Stimulated activated naive B cell treated with anti-CD40 and anti-IgM and Interleukin-4, amounts not matched to agents 10 μg/mL and 1 μg/mL and 100 μg/mL, for 72 hours (primary cell): ENCODE results near the gene SH3GL1.

Source experiments
- ATAC-seq, 2 donors: fragments of 150-1000 bp; cut with Tn5 transposase; replicated peaks; 2 replicates each; pipeline ENCODE4 v1.10.0; 2021; ENCODE audit warnings: moderate library complexity in 1 of 2
- DNase-seq: peaks from one replicate; pipeline ENCODE4 v3.0.0; 2021
- H3K27ac Mint-ChIP-seq: one replicate; pipeline ENCODE4 v1.8.0; 2022; ENCODE audit warnings: mild to moderate bottlenecking, mixed read lengths
- H3K27me3 Mint-ChIP-seq, 2 donors: one replicate each; pipeline ENCODE4 v1.8.0; 2022; ENCODE audit warnings: mixed read lengths in 2 of 2
- H3K36me3 Mint-ChIP-seq, 2 donors: one replicate each; pipeline ENCODE4 v1.8.0; 2022; ENCODE audit warnings: mixed read lengths in 2 of 2, mild to moderate bottlenecking in 1 of 2
- H3K4me1 Mint-ChIP-seq, 2 donors: one replicate each; pipeline ENCODE4 v1.8.0; 2022; ENCODE audit warnings: mixed read lengths in 2 of 2, mild to moderate bottlenecking in 1 of 2
- H3K4me3 Mint-ChIP-seq, 2 donors: one replicate each; pipeline ENCODE4 v1.8.0; 2022; ENCODE audit warnings: mild to moderate bottlenecking in 2 of 2, mixed read lengths in 2 of 2, moderate library complexity in 1 of 2
- H3K9me3 Mint-ChIP-seq, 2 donors: one replicate each; pipeline ENCODE4 v1.8.0; 2022; ENCODE audit warnings: mixed read lengths in 2 of 2, mild to moderate bottlenecking in 1 of 2

The SH3GL1 gene

DNA sequence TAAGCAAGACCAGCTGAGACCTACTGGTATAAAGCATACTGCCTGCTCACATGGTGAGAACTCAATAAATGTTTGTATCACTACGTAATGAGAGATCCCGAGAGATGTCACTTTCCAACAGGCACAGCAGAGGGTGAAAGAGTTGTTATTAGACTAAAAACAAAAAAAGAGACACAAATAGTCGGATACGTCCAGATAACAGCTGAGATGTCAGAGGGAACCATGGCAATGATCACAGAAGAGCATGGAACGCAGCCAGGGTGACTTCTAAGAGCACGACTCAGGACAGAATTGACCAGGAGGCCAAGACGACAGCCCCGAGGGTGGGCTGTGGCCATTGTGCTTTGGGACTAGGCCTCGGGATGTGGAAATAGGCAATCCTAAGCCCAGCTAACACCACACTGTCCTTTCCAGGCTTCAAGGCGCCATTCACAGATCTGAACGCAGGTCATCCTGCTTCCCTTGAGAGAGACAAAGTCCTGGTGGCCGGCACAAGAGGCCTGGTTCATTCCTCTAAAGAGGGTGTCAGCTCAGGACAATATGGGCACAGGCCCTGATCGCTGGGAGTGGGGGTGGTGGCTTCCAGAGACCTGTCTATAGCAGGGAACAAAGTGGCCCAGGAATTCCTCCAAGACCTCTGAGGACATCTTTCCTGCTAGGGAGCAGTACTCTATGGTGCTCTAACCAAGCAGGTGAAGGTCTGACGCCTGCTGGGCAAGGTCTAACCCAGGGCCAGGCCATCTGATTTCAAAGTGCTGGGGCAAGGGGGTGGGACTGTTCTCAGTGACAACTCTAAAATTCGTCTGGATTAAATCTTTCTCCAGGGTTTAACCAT lies 3.2 kb downstream of the SH3GL1 start:
- H3K36me3 Mint-ChIP-seq: peaks cover 21 to 43% of the 10 kb centered on the region in 2 donors
- no peak overlapping the region for H3K4me3 Mint-ChIP-seq
- peaks cover 45 to 68% of the 10 kb centered on the region in 2 donors for H3K4me1 Mint-ChIP-seq
- DNase-seq (no peak), ATAC-seq (no peak)
- no peak overlapping the region for H3K27ac Mint-ChIP-seq
- H3K9me3 Mint-ChIP-seq: peaks cover 0 to 2% of the 10 kb centered on the region in 2 donors
- no peaks in the 10 kb centered on the region for H3K27me3 Mint-ChIP-seq

DNA sequence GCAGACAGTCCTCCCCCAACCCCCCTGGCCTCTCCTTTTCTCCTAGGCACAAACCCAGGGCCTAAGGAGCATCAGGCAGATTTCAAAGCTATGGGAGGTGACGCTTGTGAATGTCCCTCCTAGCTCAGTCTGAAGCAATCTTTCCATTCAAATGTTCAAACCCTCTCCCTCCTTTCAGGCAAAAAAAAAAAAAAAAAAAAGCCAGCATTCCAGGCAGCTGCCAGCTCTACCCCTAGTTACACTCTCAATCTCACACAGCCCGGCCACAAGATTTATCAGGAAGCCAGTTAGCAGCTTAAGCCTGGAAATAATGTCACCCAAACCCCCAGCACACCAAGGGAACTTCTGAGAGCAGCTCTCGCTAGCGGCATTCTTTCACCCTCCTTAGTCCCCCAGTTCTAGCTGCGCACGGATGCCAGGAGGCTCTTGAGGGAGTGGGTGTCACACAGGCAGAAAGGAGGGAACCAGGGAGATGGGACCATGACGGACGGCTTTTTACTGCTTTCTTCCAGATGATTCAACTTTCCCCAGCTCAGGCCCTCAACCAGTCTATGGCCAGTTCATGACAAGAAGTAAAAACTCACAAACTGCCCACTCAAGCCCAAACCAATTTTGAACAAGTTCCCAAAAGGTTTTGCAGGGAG lies 6.3 kb downstream of the SH3GL1 start:
- H3K27ac Mint-ChIP-seq: peak overlapping the region; percentile 3
- no peaks in the 10 kb centered on the region for H3K27me3 Mint-ChIP-seq
- no peak overlapping the region for H3K4me3 Mint-ChIP-seq
- H3K36me3 Mint-ChIP-seq: peaks cover 19 to 48% of the 10 kb centered on the region in 2 donors
- ATAC-seq: no peak
- H3K4me1 Mint-ChIP-seq: peaks cover 45 to 76% of the 10 kb centered on the region in 2 donors
- no peaks in the 10 kb centered on the region for H3K9me3 Mint-ChIP-seq
- DNase-seq: no peak

DNA sequence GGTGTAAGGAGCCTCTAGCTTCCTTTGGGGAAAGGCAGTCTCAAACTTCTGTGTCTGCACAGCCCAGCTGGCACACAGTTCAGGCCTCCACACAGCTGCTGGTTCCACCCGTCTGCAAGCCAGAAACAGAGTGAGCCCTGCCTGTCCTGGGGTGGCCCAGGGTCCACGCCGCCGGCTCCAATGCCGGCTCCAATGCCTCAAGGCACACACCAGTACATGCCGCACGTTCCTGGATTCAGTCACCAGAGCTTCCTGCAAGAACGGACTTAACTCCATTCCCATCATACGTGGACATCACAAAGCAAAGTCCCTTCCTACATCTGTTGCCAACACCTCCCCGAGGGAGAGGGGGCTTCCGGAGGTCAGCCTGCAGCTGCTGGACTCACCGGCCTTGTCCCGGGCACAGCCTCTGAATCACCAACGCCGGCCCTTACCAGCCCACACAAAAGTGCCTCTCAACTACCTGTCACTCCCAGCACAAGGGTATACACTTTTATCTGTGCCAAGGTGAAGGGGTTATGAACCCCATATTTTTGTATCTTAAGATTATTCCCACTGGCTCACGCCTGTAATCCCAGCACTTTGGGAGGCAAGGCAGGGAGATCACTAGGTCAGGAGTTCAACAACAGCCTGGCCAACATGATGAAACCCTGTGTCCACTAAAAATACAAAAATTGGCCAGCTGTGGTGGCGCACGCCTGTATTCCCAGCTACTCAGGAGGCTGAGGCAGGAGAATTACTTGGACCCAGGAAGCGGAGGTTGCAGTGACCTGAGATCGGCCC lies 8.5 kb downstream of the SH3GL1 start:
- H3K4me1 Mint-ChIP-seq: peaks cover 42 to 77% of the 10 kb centered on the region in 2 donors
- no peak for DNase-seq
- H3K27ac Mint-ChIP-seq: no peak overlapping the region
- H3K27me3 Mint-ChIP-seq: no peaks in the 10 kb centered on the region
- no peak for ATAC-seq
- H3K4me3 Mint-ChIP-seq: no peak overlapping the region
- no peaks in the 10 kb centered on the region for H3K9me3 Mint-ChIP-seq
- H3K36me3 Mint-ChIP-seq: peaks cover 20 to 58% of the 10 kb centered on the region in 2 donors

DNA sequence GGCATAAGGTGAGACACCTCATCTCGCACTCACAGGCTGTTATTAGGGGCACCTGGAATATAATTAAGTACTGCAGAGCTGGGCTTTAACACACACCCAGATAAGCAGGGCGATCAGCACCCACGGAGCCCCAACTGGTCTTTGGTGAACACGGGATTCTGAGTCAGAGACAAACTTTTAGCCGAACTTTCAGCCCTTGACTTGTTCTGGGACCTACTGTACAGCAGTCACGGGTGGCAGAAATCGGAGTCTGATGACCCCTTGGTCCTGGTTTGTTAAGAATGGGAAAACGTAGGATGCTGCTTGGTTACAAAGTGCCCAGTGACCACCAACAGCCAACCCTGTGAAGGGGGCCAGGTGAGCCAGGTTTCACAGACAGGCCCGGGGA lies 9.0 kb downstream of the SH3GL1 start:
- peaks cover 36 to 75% of the 10 kb centered on the region in 2 donors for H3K4me1 Mint-ChIP-seq
- no peak overlapping the region for H3K4me3 Mint-ChIP-seq
- H3K27me3 Mint-ChIP-seq: no peaks in the 10 kb centered on the region
- peaks cover 19 to 54% of the 10 kb centered on the region in 2 donors for H3K36me3 Mint-ChIP-seq
- ATAC-seq (no peak), DNase-seq (no peak)
- no peak overlapping the region for H3K27ac Mint-ChIP-seq
- H3K9me3 Mint-ChIP-seq: no peaks in the 10 kb centered on the region

DNA sequence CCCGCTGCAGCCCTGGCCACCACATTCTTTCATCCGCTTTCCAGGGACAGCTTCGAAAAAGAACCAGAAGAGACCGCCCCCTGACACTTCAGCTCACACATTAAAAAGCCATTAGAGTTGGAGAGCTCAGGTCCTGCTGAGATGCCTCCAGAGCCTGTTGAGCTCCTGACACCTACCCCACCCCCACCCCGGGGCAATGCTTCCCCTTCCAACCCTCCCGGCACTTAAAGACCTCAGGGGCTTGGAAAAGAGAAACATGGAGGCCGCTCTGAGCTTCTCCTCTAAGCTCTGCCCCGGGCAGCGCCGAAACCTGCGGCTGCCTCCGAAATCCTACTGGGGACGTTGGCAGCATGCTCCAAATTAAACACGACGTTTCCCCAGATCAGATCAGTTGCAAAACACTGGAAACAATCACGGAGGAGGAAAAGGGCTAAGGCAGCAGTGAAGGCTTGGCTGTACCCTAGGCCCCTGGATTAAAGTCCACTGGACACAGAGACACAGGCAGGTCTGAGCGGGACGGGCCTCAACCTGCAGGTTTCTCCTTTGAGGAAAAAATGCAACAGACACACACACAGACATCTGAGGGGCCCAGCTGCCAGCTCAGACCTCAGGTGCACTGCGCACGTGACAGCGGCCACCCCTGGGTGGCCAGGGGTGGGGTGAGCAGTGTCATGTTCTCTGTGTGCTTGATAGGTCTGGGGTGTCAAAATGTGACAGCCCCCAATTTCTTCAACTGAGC lies 9.6 kb downstream of the SH3GL1 start:
- no peaks in the 10 kb centered on the region for H3K9me3 Mint-ChIP-seq
- H3K27me3 Mint-ChIP-seq: no peaks in the 10 kb centered on the region
- peaks cover 41 to 74% of the 10 kb centered on the region in 2 donors for H3K4me1 Mint-ChIP-seq
- no peak overlapping the region for H3K4me3 Mint-ChIP-seq
- ATAC-seq (no peak), DNase-seq (no peak)
- H3K27ac Mint-ChIP-seq: peak overlapping the region; percentile 56
- H3K36me3 Mint-ChIP-seq: peaks cover 15 to 54% of the 10 kb centered on the region in 2 donors

DNA sequence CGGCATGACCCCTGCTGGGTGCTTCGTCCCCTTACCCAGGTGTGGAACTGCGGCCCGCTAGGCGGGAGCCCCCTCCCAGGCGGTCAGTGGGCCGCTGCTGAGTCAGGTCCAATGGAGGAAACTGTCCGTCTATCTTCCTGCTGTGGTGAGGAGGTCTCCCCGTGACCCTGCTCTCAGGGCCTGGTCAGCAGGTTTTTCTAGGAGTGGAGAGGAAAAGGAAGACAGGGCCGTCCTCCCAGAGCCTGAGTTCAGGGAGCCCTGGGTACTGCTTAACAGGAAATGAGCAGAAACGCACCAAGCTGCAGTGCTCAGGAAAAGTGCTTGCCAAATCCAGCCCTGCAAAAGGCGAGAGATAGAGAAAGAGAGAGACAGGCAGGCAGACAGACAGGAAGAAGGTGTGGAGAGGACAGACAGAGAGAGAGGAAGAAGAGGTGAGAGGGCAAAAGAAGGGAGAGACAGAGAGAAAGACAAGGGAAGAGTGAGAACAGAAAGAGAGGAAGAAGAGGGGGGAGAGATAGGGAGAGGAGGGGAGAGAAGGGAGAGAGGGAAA lies 10.3 kb downstream of the SH3GL1 start:
- peak overlapping the region; percentile 56 for H3K27ac Mint-ChIP-seq
- no peaks in the 10 kb centered on the region for H3K9me3 Mint-ChIP-seq
- no peak overlapping the region for H3K4me3 Mint-ChIP-seq
- peaks cover 19 to 50% of the 10 kb centered on the region in 2 donors for H3K36me3 Mint-ChIP-seq
- ATAC-seq: no peak
- H3K27me3 Mint-ChIP-seq: no peaks in the 10 kb centered on the region
- H3K4me1 Mint-ChIP-seq: peaks cover 37 to 75% of the 10 kb centered on the region in 2 donors
- no peak for DNase-seq

DNA sequence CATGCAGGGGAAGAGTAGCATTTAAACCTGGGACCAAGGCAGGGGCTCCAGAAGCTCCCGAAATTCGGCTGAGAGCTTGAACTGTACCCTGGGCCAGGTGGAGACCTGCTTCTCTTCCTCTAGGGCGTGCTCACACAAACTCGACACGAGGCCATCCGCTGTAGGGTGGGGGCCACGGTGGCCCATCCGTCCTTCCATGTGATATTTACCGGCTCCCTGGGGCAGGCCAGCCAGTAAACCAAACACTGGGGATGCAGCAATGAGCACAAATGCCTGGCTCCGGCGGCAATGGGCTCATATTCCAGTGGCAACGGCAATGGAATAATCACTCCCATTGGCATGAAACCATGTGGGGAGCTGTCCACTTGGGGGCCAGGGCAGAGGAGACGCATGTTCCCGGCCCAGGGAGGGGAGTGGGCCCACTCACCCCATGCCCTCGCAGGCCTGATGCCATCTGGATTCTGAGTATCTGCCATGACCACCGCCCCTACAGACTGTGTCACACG lies 10.8 kb downstream of the SH3GL1 start:
- DNase-seq (no peak), ATAC-seq (no peak)
- H3K9me3 Mint-ChIP-seq: no peaks in the 10 kb centered on the region
- peaks cover 20 to 47% of the 10 kb centered on the region in 2 donors for H3K36me3 Mint-ChIP-seq
- peaks cover 33 to 71% of the 10 kb centered on the region in 2 donors for H3K4me1 Mint-ChIP-seq
- H3K27ac Mint-ChIP-seq: no peak overlapping the region
- H3K27me3 Mint-ChIP-seq: no peaks in the 10 kb centered on the region
- H3K4me3 Mint-ChIP-seq: no peak overlapping the region

DNA sequence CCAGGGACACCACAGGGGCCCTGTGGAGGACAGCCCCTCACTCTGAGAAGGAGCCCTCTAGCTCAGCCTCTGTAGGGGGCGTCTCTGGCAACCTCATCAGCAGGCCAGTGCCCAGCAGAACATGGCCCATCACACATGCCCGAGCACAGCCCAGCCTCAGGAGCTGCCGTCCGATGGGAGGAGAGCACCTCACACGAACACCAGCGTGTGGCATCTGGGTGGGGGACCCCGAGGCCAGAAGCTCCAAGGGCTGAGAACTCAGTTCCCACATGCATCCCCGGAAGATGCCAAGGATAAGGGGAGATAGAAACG lies 11.3 kb downstream of the SH3GL1 start:
- Mint-ChIP-seq H3K36me3 (peaks cover 16 to 42% of the 10 kb centered on the region in 2 donors), H3K27me3 (no peaks in the 10 kb centered on the region), H3K27ac (no peak overlapping the region), H3K9me3 (no peaks in the 10 kb centered on the region), H3K4me1 (peaks cover 28 to 66% of the 10 kb centered on the region in 2 donors), H3K4me3 (no peak overlapping the region)
- no peak for DNase-seq
- no peak for ATAC-seq

DNA sequence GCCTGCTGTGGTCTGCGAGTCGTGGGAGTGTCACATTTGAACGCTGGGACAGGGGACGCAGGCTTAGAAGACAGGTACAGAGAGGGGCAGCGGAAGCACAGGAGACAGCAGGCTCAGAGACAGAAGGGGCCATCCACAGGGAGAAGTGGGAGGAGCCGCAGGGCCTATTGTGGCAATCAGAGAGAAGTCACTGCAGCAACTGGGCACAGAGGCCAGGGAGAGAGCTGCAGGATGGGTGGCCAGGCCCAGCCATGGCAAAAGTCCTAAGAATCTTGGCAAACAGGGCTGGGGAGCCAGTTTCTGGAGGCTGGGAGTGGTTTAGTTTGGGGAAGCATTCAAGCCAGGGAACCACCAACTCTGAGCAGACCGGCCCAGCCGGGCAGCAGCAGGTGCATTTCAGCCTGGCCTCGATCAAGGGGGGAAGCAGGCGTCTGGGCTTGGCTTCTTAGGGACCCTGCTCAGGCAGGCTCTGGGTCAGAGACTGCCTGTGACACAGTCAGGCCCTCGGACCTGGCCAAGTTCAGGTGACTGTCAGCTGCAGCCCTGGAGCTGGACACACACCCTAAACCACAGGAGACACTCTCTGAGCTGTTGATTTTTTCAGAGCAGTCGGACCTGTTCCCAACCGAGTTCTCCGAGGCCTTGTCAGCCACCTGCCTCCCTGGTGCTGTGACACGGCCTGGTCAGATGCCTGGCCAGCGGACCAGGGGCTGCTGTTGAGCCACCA lies 11.8 kb downstream of the SH3GL1 start:
- H3K27me3 Mint-ChIP-seq: no peaks in the 10 kb centered on the region
- H3K36me3 Mint-ChIP-seq: peaks cover 13 to 44% of the 10 kb centered on the region in 2 donors
- H3K27ac Mint-ChIP-seq: peak overlapping the region; percentile 27
- H3K4me3 Mint-ChIP-seq: no peak overlapping the region
- no peaks in the 10 kb centered on the region for H3K9me3 Mint-ChIP-seq
- peaks cover 26 to 68% of the 10 kb centered on the region in 2 donors for H3K4me1 Mint-ChIP-seq
- DNase-seq (no peak), ATAC-seq (no peak)

DNA sequence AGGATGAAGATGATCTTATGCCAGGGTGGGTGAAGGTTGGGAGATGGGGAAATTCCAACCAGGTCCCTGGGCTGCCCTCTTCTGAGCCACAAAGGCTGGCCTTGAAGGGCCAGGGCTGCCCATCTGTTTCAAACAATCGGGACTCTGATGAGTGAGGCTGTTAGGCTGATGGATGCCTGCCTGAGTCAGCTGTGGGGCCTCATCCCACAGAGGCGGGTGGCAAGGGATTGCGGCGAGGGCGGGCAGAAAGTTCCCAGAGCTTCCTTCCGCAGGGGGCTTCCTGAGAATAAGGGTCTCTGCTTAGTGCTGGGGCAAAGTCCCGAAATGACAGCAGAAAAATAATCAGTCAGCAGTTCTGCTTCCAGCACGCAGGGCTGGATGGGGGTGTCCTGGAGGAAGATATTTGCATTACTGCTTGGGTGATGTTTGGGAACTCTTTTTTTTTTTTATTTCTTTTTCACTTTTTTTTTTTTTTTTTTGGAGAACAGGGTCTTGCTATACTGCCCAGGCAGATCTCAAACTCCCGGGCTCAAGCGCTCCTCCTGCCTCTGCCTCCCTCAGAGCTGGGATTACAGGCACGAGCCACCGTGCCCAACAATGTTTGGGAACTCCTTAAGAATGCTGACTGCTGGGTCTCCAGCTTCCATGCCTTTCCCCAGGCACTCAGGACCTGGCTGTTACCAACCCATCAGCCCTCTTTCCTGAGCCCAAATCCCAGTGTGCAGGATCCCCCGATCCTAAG lies 14.1 kb downstream of the SH3GL1 start:
- H3K4me1 Mint-ChIP-seq: peaks cover 35 to 81% of the 10 kb centered on the region in 2 donors
- H3K36me3 Mint-ChIP-seq: peaks cover 13 to 39% of the 10 kb centered on the region in 2 donors
- H3K27ac Mint-ChIP-seq: peak overlapping the region; percentile 69

DNA sequence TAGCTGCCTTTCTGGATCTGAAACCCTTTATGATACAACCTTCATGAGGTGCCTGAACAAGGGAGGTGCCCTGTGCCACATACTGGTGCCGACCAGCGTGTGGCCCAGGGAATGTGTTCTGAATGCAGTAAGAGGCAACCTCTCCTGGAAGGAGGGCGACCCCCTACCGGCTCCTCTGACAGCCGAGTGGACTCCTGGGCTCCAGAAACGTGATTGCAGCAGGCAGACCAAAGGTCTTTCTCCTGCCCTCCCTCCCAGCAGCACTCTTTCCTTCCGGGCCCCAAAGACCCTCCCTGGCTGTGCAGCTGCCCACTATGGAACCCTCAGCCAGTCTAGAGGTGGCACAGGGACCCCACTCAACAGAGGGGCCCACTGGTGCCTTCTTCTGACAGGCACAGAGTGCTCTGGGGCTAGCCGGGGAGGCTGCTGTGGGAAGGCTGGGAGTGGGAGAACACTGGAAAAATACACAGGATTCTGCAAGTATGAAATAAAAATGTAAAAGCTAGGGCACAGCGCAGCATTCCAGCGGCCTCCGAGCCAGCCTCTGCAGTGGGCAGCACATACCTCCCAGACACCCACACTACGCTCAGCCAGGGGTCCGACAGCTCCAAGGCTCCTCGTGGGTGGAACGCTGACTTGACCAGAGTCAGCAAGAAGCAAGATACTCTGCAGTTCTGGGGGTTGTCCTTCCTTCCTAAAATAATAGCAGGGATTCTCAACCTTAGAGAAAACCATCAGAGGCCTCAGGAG lies 14.9 kb downstream of the SH3GL1 start:
- Mint-ChIP-seq H3K27me3 (no peaks in the 10 kb centered on the region), H3K36me3 (peaks cover 13 to 39% of the 10 kb centered on the region in 2 donors), H3K4me1 (peaks cover 36 to 81% of the 10 kb centered on the region in 2 donors), H3K27ac (peak overlapping the region; percentile 69), H3K9me3 (no peaks in the 10 kb centered on the region), H3K4me3 (no peak overlapping the region)
- ATAC-seq: no peak
- no peak for DNase-seq

More for the DNA sequence above, 14.1 kb downstream of the SH3GL1 start:
- no peak overlapping the region for H3K4me3 Mint-ChIP-seq
- H3K27me3 Mint-ChIP-seq: no peaks in the 10 kb centered on the region
- ATAC-seq (no peak), DNase-seq (no peak)
- no peaks in the 10 kb centered on the region for H3K9me3 Mint-ChIP-seq

DNA sequence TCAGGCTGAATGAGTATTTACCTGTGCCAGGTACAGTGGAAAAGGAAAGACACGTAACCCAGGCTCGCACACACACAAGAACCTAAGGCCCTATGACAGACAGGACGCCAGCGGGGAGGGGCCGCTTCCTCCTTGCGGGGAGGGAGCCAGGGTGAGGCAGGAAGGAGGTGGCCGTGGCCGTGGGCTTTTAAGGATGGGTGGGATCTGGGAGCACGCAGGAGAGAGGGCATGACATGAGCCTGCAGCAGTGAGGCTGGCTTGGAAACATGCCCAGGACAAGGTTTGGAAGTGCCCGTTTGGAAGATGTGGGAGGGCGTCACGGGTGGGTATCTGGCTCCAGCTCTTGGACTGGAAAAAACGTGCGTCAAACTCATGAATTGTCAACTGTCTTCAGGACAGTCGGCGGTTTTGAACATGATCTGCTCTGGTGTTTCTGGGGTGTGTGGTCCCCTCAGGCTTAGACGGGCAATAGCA lies 20.1 kb downstream of the SH3GL1 start:
- Mint-ChIP-seq H3K36me3 (peaks cover 14 to 22% of the 10 kb centered on the region in 2 donors), H3K4me1 (peaks cover 64 to 88% of the 10 kb centered on the region in 2 donors), H3K27me3 (no peaks in the 10 kb centered on the region), H3K27ac (peak overlapping the region; percentile 95), H3K9me3 (no peaks in the 10 kb centered on the region), H3K4me3 (peak overlapping the region; percentile 78)
- no peak for DNase-seq
- peak; percentile 35 to 42 for ATAC-seq
